ENCODE data around the gene ARPC2.

The ARPC2 gene

GRCh38 chr2:218217360-218218267, 625 bp downstream of the ARPC2 start:
- DNase-seq: peak; percentile 63

- no peak for DNase-seq
Observed at GRCh38 chr2:218218268-218219185, 1.5 kb downstream of the ARPC2 start.

DNA sequence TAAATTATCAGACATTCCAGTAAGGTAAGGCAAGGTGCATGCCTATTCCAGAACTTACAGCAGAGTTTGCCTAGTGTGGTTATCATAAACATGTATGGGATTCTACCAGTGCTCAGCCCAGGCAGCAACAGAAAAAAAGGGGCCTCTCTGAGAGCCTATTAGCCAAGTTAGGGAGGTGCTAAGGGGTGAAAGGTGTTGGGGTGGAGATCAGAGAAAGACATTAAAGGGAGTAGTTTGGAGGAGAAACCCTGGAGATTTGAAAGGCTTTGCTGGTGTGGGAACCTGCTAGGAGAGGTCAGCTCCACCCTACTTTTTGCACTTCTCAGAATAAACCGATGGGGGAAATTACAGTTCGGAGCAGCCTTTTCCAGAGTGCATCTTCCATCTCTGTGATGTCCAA, 2.9 kb downstream of the ARPC2 start:
- no peak for DNase-seq

DNA sequence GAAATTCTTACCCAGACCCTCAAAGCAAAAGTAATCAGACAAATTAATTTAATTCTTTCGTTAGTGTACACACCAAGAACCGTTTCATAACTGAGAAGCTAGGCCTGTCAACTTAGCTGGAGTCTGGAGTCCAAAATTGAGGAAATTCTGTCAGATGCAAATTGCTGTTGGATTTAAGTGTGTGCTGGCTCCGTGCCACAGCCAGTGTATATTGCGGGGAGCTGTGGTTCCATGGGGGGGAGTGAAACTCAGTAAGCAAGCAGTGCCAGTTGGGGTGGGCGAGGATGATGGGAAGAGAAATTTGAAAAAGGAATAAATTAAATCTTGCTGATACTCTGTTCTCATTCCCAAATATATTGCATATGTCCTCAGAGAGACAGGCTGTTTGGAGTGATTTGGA, 4.0 kb downstream of the ARPC2 start:
- no peak for DNase-seq

- DNase-seq: no peak
Observed at GRCh38 chr2:218223046-218223445, 6.1 kb downstream of the ARPC2 start.

GRCh38 chr2:218224186-218224585, 7.2 kb downstream of the ARPC2 start:
- DNase-seq: no peak

DNA sequence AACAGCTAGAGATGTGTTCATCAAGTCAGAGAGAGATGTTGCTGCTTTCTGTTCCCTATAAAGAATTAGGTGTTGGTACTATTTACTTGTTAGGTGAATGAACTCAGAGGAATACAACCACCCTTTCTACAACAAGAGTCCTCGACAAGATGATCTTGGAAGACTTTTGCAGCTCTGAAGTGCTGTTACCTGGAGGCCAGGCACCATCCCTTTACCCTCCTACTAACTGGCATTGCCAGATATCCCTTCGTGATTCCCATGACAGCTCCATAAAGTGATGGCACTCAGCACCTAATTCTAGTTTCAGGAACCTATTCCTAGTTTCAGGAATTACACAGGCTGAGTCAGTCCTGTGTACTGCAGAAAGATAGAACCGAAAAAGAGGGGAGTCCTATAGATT, 9.9 kb downstream of the ARPC2 start:
- DNase-seq: no peak

DNA sequence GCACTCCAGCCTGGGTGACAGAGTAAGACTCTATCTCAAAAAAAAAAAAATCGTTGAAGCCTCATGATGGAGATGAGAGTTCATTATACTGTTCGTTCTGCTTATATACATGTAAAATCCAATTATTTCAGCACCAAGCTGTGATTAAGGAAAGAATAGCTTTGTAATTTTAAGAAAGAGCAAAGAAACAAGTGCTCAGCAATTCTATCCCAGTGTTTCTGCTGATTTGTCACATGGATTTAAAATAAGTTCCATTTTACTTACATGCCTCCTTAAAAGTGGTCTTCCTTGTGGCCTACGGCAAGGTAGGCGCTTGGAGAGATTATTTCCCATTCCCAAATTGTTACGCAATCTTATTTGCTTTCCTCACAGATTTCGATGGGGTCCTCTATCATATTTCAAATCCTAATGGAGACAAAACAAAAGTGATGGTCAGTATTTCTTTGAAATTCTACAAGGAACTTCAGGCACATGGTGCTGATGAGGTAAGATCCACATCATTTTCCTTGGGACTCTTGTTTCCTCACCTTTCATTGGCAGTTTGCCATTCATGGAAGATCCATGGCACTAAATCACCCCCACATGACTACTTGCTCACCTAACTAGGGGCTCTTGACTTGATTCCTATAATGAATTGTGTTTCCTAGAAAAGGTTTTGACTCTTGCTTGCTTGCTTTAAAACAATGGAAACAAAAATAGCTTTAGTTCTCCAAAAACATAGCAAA, 11.5 kb downstream of the ARPC2 start:
- DNase-seq: no peak

DNA sequence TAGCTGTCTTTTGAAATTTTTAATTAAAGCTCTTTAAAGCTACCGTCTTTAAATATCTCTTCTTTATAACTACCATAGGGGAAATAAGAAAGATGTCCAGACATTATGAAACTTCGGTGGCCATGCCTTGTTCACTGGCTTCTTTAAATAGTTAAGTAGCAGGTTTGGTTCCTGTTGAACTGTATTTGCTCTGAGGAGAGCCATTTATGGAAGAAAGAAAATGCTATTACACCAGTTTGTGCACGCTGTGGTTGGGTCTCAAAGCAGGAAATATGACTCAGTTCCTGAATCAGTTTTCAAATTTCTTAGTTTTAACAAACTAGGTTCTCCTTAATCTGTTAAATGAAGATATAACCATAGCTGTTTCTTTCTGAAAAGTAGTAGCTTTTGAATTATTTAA, 12.2 kb downstream of the ARPC2 start:
- DNase-seq: peak; percentile 29

DNA sequence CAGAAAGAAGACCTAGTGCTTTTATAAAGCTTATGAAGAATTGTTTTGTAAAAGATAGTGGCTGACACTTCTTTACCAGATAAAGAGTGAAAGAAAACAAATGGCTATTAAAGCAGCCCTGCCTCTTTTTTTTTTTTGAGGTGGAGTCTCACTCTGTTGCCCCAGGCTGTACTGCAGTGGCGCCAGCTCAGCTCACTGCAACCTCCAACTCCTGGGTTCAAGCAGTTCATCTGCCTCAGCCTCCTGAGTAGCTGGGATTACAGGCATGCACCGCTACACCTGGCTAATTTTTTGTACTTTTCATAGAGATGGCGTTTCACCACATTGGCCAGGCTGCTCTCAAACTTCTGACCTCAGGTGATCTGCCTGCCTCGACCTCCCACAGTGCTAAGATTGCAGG, 12.9 kb downstream of the ARPC2 start:
- DNase-seq: no peak

DNA sequence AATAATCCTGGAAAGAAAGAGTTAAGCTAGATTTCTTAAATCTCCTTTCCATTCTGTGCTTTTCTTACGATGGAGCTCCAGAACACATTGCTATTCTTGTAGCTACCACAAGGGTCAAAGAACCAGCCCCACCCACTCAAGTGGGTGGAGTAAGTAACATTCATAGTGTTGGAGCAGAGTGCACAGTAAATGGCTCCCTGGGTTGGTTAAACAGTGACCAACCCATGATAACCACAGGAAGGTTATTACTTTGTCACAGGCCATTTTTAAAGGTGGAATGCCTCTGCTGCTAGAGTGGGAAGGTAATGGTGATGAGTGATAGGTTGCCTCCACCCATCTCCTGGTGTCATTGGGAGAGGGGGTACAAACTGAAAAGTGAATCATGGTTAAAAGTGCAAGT, 13.9 kb downstream of the ARPC2 start:
- no peak for DNase-seq

GRCh38 chr2:218233543-218233942, 16.6 kb downstream of the ARPC2 start:
- no peak for DNase-seq

DNA sequence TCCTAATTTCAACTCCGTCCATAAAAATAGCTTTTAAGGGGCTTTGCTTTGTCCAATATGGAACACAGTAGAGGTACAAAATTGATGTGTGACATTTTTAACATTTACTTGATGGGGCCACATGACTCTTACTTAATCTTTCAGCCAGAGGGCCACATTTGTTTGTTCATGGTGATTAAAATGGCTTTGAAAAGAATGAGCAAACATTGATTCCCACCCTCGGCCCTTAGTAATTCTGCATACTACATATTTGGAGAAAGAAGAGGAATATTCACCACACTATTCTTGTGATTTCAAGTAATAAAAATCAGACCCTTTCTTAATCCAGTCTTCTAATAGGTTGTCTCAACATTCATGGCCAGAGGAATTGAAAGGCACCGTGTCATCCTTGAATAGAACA, 17.5 kb downstream of the ARPC2 start:
- no peak for DNase-seq

GRCh38 chr2:218235017-218235416, 18.0 kb downstream of the ARPC2 start:
- DNase-seq: no peak

DNA sequence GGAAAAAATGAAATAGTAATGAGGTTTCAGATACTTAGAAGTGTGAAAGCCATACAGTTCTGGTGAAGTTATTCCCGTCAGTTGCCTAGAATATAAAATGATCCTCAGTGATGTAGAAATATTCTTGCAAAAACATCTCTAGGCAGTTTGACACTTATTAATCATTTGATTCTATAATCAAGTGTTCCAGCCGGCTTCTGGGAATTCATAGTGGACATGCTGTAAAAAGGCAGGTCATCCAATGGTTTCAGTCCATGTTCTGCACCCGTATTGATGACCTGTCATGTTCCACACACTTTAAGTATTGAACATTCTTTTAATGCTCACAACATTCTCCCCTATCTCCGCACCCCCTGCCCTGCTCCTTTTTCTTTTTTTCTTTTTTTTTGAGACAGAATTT, 19.8 kb downstream of the ARPC2 start:
- no peak for DNase-seq

DNA sequence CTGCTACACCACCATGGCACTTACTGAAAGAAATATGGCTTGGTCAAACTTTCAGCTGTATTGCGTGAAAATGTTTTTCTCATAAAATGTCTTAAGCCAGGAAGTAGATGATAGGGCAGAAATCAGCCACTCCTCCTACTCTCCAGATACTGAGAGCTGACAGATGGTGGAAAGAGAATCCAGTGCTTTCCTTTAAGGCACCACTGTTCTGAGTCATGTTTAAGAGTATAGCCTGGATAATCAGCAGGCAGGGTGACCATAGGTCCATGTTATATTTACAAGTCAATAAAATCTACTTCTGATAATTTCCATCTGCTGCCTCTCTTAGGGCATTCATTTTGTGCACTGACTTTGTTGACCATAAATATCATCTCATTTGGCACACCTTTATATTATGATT, 21.9 kb downstream of the ARPC2 start:
- no peak for DNase-seq

GRCh38 chr2:218244204-218244603, 27.2 kb downstream of the ARPC2 start:
- no peak for DNase-seq

GRCh38 chr2:218244665-218245064, 27.7 kb downstream of the ARPC2 start:
- DNase-seq: no peak

- DNase-seq: no peak
Observed at GRCh38 chr2:218245214-218245613, 28.2 kb downstream of the ARPC2 start.

DNA sequence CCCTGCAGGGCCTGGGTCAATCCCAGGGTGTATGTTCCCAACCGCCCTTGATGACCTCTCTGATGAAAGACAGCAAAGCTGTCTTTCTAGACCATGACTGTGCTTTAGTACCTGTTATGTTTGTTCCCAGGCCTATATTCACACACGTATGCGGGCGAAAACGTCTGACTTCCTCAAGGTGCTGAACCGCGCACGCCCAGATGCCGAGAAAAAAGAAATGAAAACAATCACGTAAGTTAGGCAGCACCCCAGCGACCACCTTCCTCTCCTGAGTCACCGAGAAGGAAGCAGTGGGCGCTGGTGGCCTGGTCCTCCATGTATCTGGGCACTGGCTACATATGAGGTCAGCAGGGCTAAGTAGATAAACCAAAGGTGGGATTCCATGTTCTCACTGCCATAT, 32.7 kb downstream of the ARPC2 start:
- no peak for DNase-seq

DNA sequence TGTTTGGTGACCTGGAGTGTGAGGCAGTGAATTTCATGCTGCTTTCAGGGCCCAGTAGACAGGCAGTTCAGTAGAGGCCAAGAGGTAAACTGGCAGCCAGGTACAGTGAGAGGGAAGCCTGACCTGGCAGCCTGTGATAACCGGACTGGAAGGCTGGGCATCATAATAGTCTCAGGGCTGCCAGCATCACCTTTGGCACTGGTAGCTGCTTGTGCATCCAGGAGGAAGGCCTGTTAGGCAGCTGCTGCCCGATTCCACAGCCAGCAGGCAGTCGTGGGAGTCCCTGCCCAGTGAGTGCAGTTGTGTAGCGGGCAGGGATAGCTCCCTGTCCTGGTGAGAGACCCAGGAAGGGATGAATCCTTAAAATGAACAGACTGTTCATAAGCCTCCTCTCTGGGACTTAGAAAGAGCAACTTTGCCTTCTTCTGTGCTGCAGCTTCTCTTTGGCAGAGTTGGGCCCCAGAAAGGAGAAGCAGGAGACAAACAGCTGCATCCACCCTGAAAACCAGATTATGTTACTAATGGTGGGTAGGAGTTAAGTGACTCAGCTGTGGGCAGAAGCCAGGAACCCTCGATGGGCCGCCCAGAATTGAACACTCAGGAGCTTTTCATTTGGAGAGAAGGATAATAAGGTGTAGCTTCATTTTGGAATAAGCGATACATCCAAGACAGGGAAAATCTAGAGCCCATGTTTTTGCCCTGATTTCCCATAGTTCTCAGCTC, 35.7 kb downstream of the ARPC2 start:
- DNase-seq: no peak

DNA sequence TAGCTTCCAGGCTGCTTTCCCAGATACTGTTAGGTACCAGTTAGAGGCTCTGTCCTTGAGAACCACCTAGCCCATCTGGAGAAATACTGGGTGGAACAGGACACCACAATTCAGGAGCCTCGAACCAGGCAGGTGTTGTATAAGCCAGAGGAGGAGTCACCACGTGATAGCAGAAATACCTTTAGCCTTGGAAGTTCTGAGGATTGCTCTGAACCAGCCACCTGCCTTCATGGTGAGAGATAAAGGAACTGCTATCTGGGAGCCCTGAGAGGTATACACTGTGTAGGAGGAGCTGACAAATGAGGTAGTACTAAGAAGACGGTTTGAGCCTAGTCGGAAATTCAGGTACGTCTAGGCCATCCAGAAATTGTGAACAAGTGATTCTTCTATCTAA, 36.2 kb downstream of the ARPC2 start:
- no peak for DNase-seq

DNA sequence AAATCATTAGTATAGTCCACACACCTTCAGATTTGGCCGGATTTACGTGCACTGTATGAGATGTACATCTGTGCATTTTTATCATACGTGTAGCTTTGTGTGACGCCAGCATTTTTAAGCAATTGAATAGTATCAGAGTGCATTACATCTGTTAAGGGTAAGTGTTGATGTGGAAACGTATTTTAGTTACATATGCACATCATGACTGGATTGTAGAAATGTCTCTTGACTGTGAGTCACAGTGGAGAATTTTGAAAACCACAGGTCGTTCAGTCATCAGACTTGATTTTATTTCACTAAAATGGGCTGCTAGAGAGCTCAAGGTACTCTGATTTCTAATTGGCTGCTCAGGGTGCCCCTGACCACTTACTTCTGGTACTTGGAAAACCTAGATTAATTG, 38.5 kb downstream of the ARPC2 start:
- DNase-seq: no peak
